Panc1 (cell line): ENCODE results near the gene GNAI3. TPM values are rescaled to one million over a fixed set of nuclear protein-coding genes. Genes with fewer than 3 reads are reported as not detected.

Experiments
- ATAC-seq: fragments of 200-7000 bp; cut with Tn5 transposase; 2 replicates; pipeline ENCODE4 v1.9.1; 2020; ENCODE audit warnings: mild to moderate bottlenecking, moderate library complexity
- BruUV-seq: library from RNA; stranded (reverse); fragments of 400-500 nt; replicated peaks from 2 replicates; lab custom pipeline; 2021; lab: Mats Ljungman, UMichigan
- CTCF ChIA-PET: fragments of 300-600 bp; sonication (Branson Sonifier 250); formaldehyde crosslinking; loops from one replicate; lab custom pipeline; 2022; ENCODE audit warnings: antibody characterized with exemption; lab: Charles Lee
- POLR2A ChIA-PET: fragments of 300-600 bp; sonication (Branson Sonifier 250); formaldehyde crosslinking; loops from one replicate; lab custom pipeline; 2022; ENCODE audit warnings: antibody characterized with exemption; lab: Charles Lee
- DNase-seq: peaks from one replicate; pipeline ENCODE4 v3.0.0-alpha.2; 2010; ENCODE audit warnings: low read depth, low spot score
- H3K27ac ChIP-seq: 2 replicates; pipeline ENCODE4 v1.5.1; 2011; ENCODE audit warnings: mild to moderate bottlenecking, low read length, inconsistent platforms
- H3K27me3 ChIP-seq: fragments of 200-500 bp; sonication (Bioruptor generic); 2 replicates; pipeline ENCODE4 v1.6.0; 2014; ENCODE audit warnings: low read length, inconsistent platforms; ENCODE audit not compliant: control insufficient read depth, insufficient read depth
- H3K36me3 ChIP-seq: fragments of 200-500 bp; sonication (Bioruptor generic); 2 replicates; pipeline ENCODE4 v1.5.1; 2014; ENCODE audit warnings: inconsistent platforms, mild to moderate bottlenecking, low read length, moderate library complexity; ENCODE audit not compliant: control insufficient read depth, insufficient read depth
- H3K4me1 ChIP-seq: 2 replicates; pipeline ENCODE4 v1.5.1; 2011; ENCODE audit warnings: inconsistent platforms, mild to moderate bottlenecking, low read length, moderate library complexity; ENCODE audit not compliant: control insufficient read depth, insufficient read depth
- H3K4me3 ChIP-seq, 2 experiments: 2 replicates each; pipeline ENCODE4 v1.5.1; 2011 to 2012; ENCODE audit warnings: low read depth in 2 of 2, low read length in 2 of 2, mild to moderate bottlenecking in 2 of 2, inconsistent platforms in 1 of 2, moderate library complexity in 1 of 2
- H3K9me3 ChIP-seq: fragments of 200-500 bp; sonication (Bioruptor generic); 2 replicates; pipeline ENCODE4 v1.5.1; 2014; ENCODE audit warnings: low read depth, mild to moderate bottlenecking, inconsistent platforms, low read length, moderate library complexity; ENCODE audit not compliant: control insufficient read depth, insufficient read depth
- CTCF ChIP-seq: fragments of 450-650 bp; IDR thresholded peaks from 2 replicates; pipeline ENCODE4 v1.5.1; 2017; ENCODE audit warnings: mild to moderate bottlenecking
- POLR2AphosphoS5 ChIP-seq: IDR thresholded peaks from 2 replicates; pipeline ENCODE4 v1.6.1; 2012; ENCODE audit warnings: mild to moderate bottlenecking, low read depth, low read length, moderate library complexity
- REST ChIP-seq, 2 experiments: IDR thresholded peaks; 2 replicates each; pipeline ENCODE4 v1.6.1; 2011 to 2012; ENCODE audit warnings: low read depth in 2 of 2, control low read depth in 1 of 2, low read length in 1 of 2, mild to moderate bottlenecking in 1 of 2, moderate library complexity in 1 of 2; ENCODE audit not compliant: insufficient read depth in 1 of 2
- SIN3A ChIP-seq: IDR thresholded peaks from 2 replicates; pipeline ENCODE4 v1.6.1; 2012; ENCODE audit warnings: low read depth, mild to moderate bottlenecking, low read length, moderate library complexity, borderline replicate concordance; ENCODE audit not compliant: insufficient read depth
- TCF7L2 ChIP-seq: IDR thresholded peaks from 2 replicates; pipeline ENCODE4 v1.6.1; 2011; ENCODE audit warnings: mild to moderate bottlenecking, low read depth, low read length, inconsistent platforms
- in situ Hi-C: cut with HindIII; loops from 2 replicates; pipeline ENCODE4 v1.10.0; 2016; ENCODE audit warnings: low sequenced_read_pairs, low pct_unique_long_range_greater_than_20kb
- intact Hi-C: fragments of 100-400 bp; cut with micrococcal nuclease; formaldehyde crosslinking; loops from one replicate; pipeline ENCODE4 v1.10.0; 2022; ENCODE audit not compliant: unreplicated experiment
- total RNA-seq: library from RNA; stranded (reverse); gene quantifications from one replicate; pipeline ENCODE4 v1.2.1, GENCODE V29; 2021; ENCODE audit not compliant: unreplicated experiment

Gene GNAI3
- total RNA-seq, 1 experiment from 2014 or later, result 6.4 TPM

GRCh38 chr1:109635862-109636200, 87.4 kb downstream of the GNAI3 start:
- Histone ChIP-seq H3K36me3 (no peaks in the 10 kb centered on the region), H3K4me3 (no peak overlapping the region), H3K27ac (no peak overlapping the region), H3K27me3 (no peaks in the 10 kb centered on the region), H3K9me3 (no peaks in the 10 kb centered on the region), H3K4me1 (no peaks in the 10 kb centered on the region; the same call in none of the 2 replicates)
- in situ Hi-C loops (no loop called here), intact Hi-C loops (no loop called here)
- no TSS peak for BruUV-seq
- POLR2A ChIA-PET, result no interaction called here
- DNase-seq, result no peak
- TF ChIP-seq POLR2AphosphoS5 (no peak), TCF7L2 (no peak), CTCF (no peak), REST (IDR thresholded peaks at IDR 0.05; ENCODE audit: insufficient read depth in 1 of 2, low read depth in 2 of 2, low read length in 1 of 2) (no peak), SIN3A (no peak)
- CTCF ChIA-PET, result no interaction called here
- ATAC-seq, result no peak

DNA sequence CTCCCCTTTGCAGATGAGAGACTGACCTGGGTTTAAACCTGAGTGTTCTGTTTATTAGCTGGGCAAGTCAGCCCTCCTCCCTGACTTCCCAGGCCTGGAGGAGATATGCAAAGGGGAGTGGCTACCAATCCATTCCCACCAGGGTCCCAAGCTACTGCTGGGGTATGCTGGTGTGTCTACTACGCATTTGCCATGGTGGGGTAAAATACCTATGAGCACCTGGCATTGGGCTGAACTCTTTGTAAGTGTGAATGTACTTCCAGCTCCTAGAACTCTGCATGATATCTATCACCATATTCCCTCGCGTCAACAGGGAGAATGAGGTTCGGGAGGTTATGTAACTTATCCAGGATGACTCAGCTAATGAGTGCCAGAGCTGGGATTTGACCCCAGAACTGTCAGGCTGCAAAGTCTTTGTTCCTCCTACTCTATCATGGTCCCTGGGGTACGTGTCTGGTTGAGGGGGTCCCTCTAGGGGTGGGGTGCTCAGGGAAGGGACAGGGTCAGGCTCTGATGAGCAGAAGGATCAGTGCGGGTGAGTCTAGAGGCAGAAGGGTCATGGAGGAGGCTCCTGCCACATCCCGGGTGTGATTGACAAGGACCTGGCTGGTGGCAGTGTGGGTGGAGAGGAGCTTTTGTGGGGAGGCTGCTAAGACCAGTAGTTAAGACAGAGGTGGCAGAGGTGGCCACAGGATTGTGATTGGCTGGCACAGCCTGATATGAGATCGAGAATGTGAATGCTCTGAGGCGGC, 88.0 kb downstream of the GNAI3 start:
- H3K4me1 ChIP-seq, result no peaks in the 10 kb centered on the region; the same call in none of the 2 replicates
- no peak for TF ChIP-seq TCF7L2
- no peaks in the 10 kb centered on the region for H3K27me3 ChIP-seq
- POLR2A ChIA-PET, result interaction anchor here (0.6 kb wide), 1 partner anchor 138 kb away, joined by 3 read pairs; no protein-coding TSS in a partner anchor
- H3K4me3 ChIP-seq, result no peak overlapping the region
- no peaks in the 10 kb centered on the region for H3K36me3 ChIP-seq
- CTCF ChIA-PET, result no interaction called here
- no peak for ATAC-seq
- H3K27ac ChIP-seq, result peak overlapping the region; percentile 17; the same call in 1 of the 2 replicates
- BruUV-seq, result no TSS peak
- DNase-seq, result no peak
- no peaks in the 10 kb centered on the region for H3K9me3 ChIP-seq
- intact Hi-C loops, result no loop called here
- in situ Hi-C loops, result no loop called here

DNA sequence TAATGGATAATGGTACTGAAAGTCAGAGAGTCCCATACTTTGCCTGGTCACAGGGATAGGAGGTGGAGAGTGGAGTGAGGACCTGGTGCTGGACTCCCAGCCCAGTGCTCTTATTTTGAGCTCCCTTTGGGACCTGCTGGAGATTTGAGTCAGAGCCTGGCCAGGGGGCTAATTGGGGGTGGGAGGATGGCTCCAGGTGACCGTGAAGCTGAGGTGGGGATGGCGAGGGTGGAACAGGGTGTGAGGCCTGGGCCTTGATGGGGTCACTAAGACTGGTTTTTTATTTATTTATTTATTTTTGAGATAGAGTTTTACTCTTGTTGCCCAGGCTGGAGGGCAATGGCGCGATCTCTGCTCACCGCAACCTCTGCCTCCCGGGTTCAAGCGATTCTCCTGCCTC, 89.0 kb downstream of the GNAI3 start:
- TF ChIP-seq SIN3A, result no peak
- no peak for TF ChIP-seq CTCF
- no peak for TF ChIP-seq TCF7L2
- no peak for TF ChIP-seq POLR2AphosphoS5
- no peak for TF ChIP-seq REST (IDR thresholded peaks at IDR 0.05; ENCODE audit: insufficient read depth in 1 of 2, low read depth in 2 of 2, low read length in 1 of 2)
- intact Hi-C loops (no loop called here), in situ Hi-C loops (no loop called here)
- CTCF ChIA-PET, result no interaction called here
- H3K36me3 ChIP-seq, result no peaks in the 10 kb centered on the region
- no TSS peak for BruUV-seq
- no peaks in the 10 kb centered on the region for H3K9me3 ChIP-seq
- no peaks in the 10 kb centered on the region; the same call in none of the 2 replicates for H3K4me1 ChIP-seq
- DNase-seq (no peak), ATAC-seq (no peak)
- H3K4me3 ChIP-seq, result no peak overlapping the region
- no peaks in the 10 kb centered on the region for H3K27me3 ChIP-seq
- H3K27ac ChIP-seq, result no peak overlapping the region
- POLR2A ChIA-PET, result no interaction called here
